IMR-90 (cell line): Measurements from ENCODE around the gene AOC2. TPM values are rescaled to one million over a fixed set of nuclear protein-coding genes. Genes with fewer than 3 reads are reported as not detected.

ENCODE experiments used
- ATAC-seq: fragments of 200-7000 bp; cut with Tn5 transposase; 2 replicates; pipeline ENCODE4 v1.9.1; 2020; ENCODE audit warnings: low read depth, mild to moderate bottlenecking, moderate library complexity
- BruUV-seq: library from RNA; stranded (reverse); fragments of 400-500 nt; replicated peaks from 2 replicates; lab custom pipeline; 2021; lab: Mats Ljungman, UMichigan
- CTCF ChIA-PET: fragments of 300-600 bp; formaldehyde crosslinking; extraction: SDS; loops from one replicate; lab custom pipeline; 2021; ENCODE audit warnings: antibody characterized with exemption; lab: Yijun Ruan, JAX
- POLR2A ChIA-PET: fragments of 300-600 bp; sonication (Branson Sonifier 250); formaldehyde crosslinking; loops from one replicate; lab custom pipeline; 2022; ENCODE audit warnings: antibody characterized with exemption; ENCODE audit not compliant: unreplicated experiment; lab: Charles Lee
- DNase-seq: peaks from one replicate; pipeline ENCODE4 v3.0.0; 2013
- H2AFZ ChIP-seq: replicated peaks from 2 replicates; pipeline ENCODE3; 2013; ENCODE audit warnings: low read length, mild to moderate bottlenecking; ENCODE audit not compliant: poor library complexity
- H2AK5ac ChIP-seq: 2 replicates; pipeline ENCODE4 v1.6.1; 2013; ENCODE audit warnings: low read depth, low read length, inconsistent platforms
- H2AK9ac ChIP-seq: replicated peaks from 2 replicates; pipeline ENCODE3; 2013; ENCODE audit warnings: mild to moderate bottlenecking, low read depth, low read length, moderate library complexity; ENCODE audit not compliant: poor library complexity
- H2BK120ac ChIP-seq: 2 replicates; pipeline ENCODE4 v1.6.1; 2013; ENCODE audit warnings: low read depth, low read length, inconsistent platforms
- H2BK15ac ChIP-seq: 3 replicates; pipeline ENCODE4 v1.6.1; 2013; ENCODE audit warnings: low read depth, low read length, inconsistent platforms
- H2BK20ac ChIP-seq: 2 replicates; pipeline ENCODE4 v1.6.1; 2013; ENCODE audit warnings: low read depth, mild to moderate bottlenecking, inconsistent platforms, low read length, moderate library complexity
- H2BK5ac ChIP-seq: 2 replicates; pipeline ENCODE4 v1.6.1; 2013; ENCODE audit warnings: mild to moderate bottlenecking, low read depth, low read length, inconsistent platforms; ENCODE audit not compliant: poor library complexity, severe bottlenecking
- H3K14ac ChIP-seq: replicated peaks from 2 replicates; pipeline ENCODE4 v1.6.1; 2013; ENCODE audit warnings: low read depth, low read length, inconsistent platforms
- H3K18ac ChIP-seq: 2 replicates; pipeline ENCODE4 v1.6.1; 2013; ENCODE audit warnings: low read depth, low read length, control low read depth
- H3K23ac ChIP-seq: 2 replicates; pipeline ENCODE4 v1.6.1; 2013; ENCODE audit warnings: low read depth, low read length, inconsistent platforms
- H3K27ac ChIP-seq: 2 replicates; pipeline ENCODE4 v1.5.1; 2013; ENCODE audit warnings: mild to moderate bottlenecking, control low read depth, low read length; ENCODE audit not compliant: insufficient read depth
- H3K27me3 ChIP-seq: 2 replicates; pipeline ENCODE4 v1.6.1; 2013; ENCODE audit warnings: low read length; ENCODE audit not compliant: control insufficient read depth, insufficient read depth
- H3K36me3 ChIP-seq: 2 replicates; pipeline ENCODE4 v1.6.1; 2013; ENCODE audit warnings: low read length, mixed read lengths; ENCODE audit not compliant: control insufficient read depth, insufficient read depth
- H3K4ac ChIP-seq: 2 replicates; pipeline ENCODE4 v1.6.1; 2013; ENCODE audit warnings: low read depth, low read length, inconsistent platforms
- H3K4me1 ChIP-seq: 2 replicates; pipeline ENCODE4 v1.6.1; 2013; ENCODE audit warnings: low read length, mixed read lengths; ENCODE audit not compliant: control insufficient read depth, insufficient read depth
- H3K4me2 ChIP-seq: 2 replicates; pipeline ENCODE4 v1.6.1; 2013; ENCODE audit warnings: low read depth, mild to moderate bottlenecking, control low read depth, low read length, moderate library complexity
- H3K4me3 ChIP-seq: 2 replicates; pipeline ENCODE4 v1.5.1; 2013; ENCODE audit warnings: low read depth, mild to moderate bottlenecking, control low read depth, low read length, moderate library complexity; ENCODE audit not compliant: insufficient read depth
- H3K56ac ChIP-seq: 2 replicates; pipeline ENCODE4 v1.6.1; 2013; ENCODE audit warnings: low read length, inconsistent platforms; ENCODE audit not compliant: insufficient read depth; ENCODE audit errors: extremely low read depth
- H3K79me1 ChIP-seq, 2 experiments: 2 replicates each; pipeline ENCODE4 v1.6.1; 2013; ENCODE audit warnings: low read length in 2 of 2, inconsistent platforms in 1 of 2, low read depth in 1 of 2
- H3K9ac ChIP-seq: 2 replicates; pipeline ENCODE4 v1.6.1; 2013; ENCODE audit warnings: low read depth, low read length, control low read depth
- H3K9me1 ChIP-seq: 2 replicates; pipeline ENCODE4 v1.6.1; 2013; ENCODE audit warnings: low read length, inconsistent platforms; ENCODE audit not compliant: insufficient read depth
- H3K9me3 ChIP-seq: 2 replicates; pipeline ENCODE4 v1.6.1; 2013; ENCODE audit warnings: low read length; ENCODE audit not compliant: control insufficient read depth, insufficient read depth
- H4K20me1 ChIP-seq: 2 replicates; pipeline ENCODE4 v1.6.1; 2013; ENCODE audit warnings: low read length, inconsistent platforms; ENCODE audit not compliant: insufficient read depth
- H4K5ac ChIP-seq: 2 replicates; pipeline ENCODE4 v1.6.1; 2013; ENCODE audit warnings: mild to moderate bottlenecking, low read depth, low read length, control low read depth
- H4K8ac ChIP-seq, 2 experiments: 2 replicates each; pipeline ENCODE4 v1.6.1; 2013; ENCODE audit warnings: low read depth in 2 of 2, low read length in 2 of 2, control low read depth in 1 of 2, inconsistent platforms in 1 of 2
- H4K91ac ChIP-seq: 2 replicates; pipeline ENCODE4 v1.6.1; 2013; ENCODE audit warnings: low read depth, low read length, inconsistent platforms; ENCODE audit not compliant: insufficient read depth
- BHLHE40 ChIP-seq: fragments of 150-350 bp; IDR thresholded peaks from 2 replicates; pipeline ENCODE4 v1.6.1; 2016; ENCODE audit warnings: mild to moderate bottlenecking, low read depth, low read length
- CEBPB ChIP-seq: IDR thresholded peaks from 2 replicates; pipeline ENCODE4 v1.6.1; 2012; ENCODE audit warnings: low read depth, low read length, improper control_type of control experiment
- CHD1 ChIP-seq: IDR thresholded peaks from 2 replicates; pipeline ENCODE4 v1.6.1; 2012; ENCODE audit warnings: low read depth, low read length, improper control_type of control experiment
- CTCF ChIP-seq: conservative IDR thresholded peaks from 2 replicates; pipeline ENCODE4 v1.5.1; 2012; ENCODE audit warnings: mild to moderate bottlenecking, low read depth, low read length, improper control_type of control experiment
- ELK1 ChIP-seq: fragments of 150-350 bp; IDR thresholded peaks from 2 replicates; pipeline ENCODE4 v1.6.1; 2016; ENCODE audit warnings: low read depth, mild to moderate bottlenecking, low read length, moderate library complexity, borderline replicate concordance
- FOS ChIP-seq: fragments of 150-350 bp; IDR thresholded peaks from 2 replicates; pipeline ENCODE4 v1.6.1; 2016; ENCODE audit warnings: low read depth, low read length
- MAFK ChIP-seq: IDR thresholded peaks from 2 replicates; pipeline ENCODE4 v1.6.1; 2012; ENCODE audit warnings: low read depth, low read length, improper control_type of control experiment
- MAZ ChIP-seq: IDR thresholded peaks from 2 replicates; pipeline ENCODE4 v1.6.1; 2012; ENCODE audit warnings: low read depth, mild to moderate bottlenecking, low read length, improper control_type of control experiment, moderate library complexity, borderline replicate concordance
- MXI1 ChIP-seq: IDR thresholded peaks from 2 replicates; pipeline ENCODE4 v1.6.1; 2012; ENCODE audit warnings: low read depth, mild to moderate bottlenecking, low read length, moderate library complexity, borderline replicate concordance
- NFE2L2 ChIP-seq: fragments of 150-350 bp; IDR thresholded peaks from 2 replicates; pipeline ENCODE4 v1.6.1; 2016; ENCODE audit warnings: low read depth, mild to moderate bottlenecking, low read length
- POLR2A ChIP-seq: IDR thresholded peaks from 2 replicates; pipeline ENCODE4 v1.6.1; 2012; ENCODE audit warnings: mild to moderate bottlenecking, low read depth, low read length
- RAD21 ChIP-seq: IDR thresholded peaks from 2 replicates; pipeline ENCODE4 v1.6.1; 2012; ENCODE audit warnings: low read length, improper control_type of control experiment
- RCOR1 ChIP-seq: IDR thresholded peaks from 2 replicates; pipeline ENCODE4 v1.6.1; 2012; ENCODE audit warnings: mild to moderate bottlenecking, low read length, improper control_type of control experiment; ENCODE audit not compliant: insufficient replicate concordance
- RFX5 ChIP-seq: IDR thresholded peaks from 2 replicates; pipeline ENCODE4 v1.8.0; 2012; ENCODE audit warnings: low read depth, mild to moderate bottlenecking, low read length, moderate library complexity
- SMC3 ChIP-seq: fragments of 150-350 bp; IDR thresholded peaks from 2 replicates; pipeline ENCODE4 v1.6.1; 2016; ENCODE audit warnings: low read depth, mild to moderate bottlenecking, antibody characterized with exemption, low read length, moderate library complexity
- WGBS, 2 experiments: methylation state at CpG; one replicate each; pipeline versions ENCODE4 v1.1.5 to v1.1.7; 2013; ENCODE audit warnings: missing lambda C conversion rate in 2 of 2; ENCODE audit not compliant: insufficient read length in 1 of 2; ENCODE audit errors: extremely low coverage in 2 of 2; 5-methylcytosine and 5-hydroxymethylcytosine counted together
- dilution Hi-C: fragments of 300-500 bp; cut with HindIII; formaldehyde crosslinking; loops from one replicate; pipeline ENCODE4 v1.14.3; 2018; ENCODE audit warnings: low sequenced_read_pairs; ENCODE audit not compliant: unreplicated experiment
- in situ Hi-C: fragments of 300-500 bp; cut with MboI; formaldehyde crosslinking; loops from 3 replicates; pipeline ENCODE4 v1.14.3; 2019; ENCODE audit warnings: low sequenced_read_pairs, inconsistent platforms, mixed read lengths
- intact Hi-C: fragments of 100-400 bp; cut with micrococcal nuclease; formaldehyde crosslinking; loops from 2 replicates; pipeline ENCODE4 v1.10.0; 2022
- polyA plus RNA-seq, 3 experiments: library from polyadenylated mRNA; depleted of rRNA; stranded (reverse); fragments of >200 nt; gene quantifications; 2 replicates each; pipeline ENCODE4 v1.2.3, GENCODE V29; 2012; ENCODE audit warnings: low replicate concordance in 1 of 3
- total RNA-seq: library from RNA; depleted of rRNA; stranded (reverse); fragments of >200 nt; gene quantifications from 2 replicates; pipeline ENCODE4 v1.2.3, GENCODE V29; 2012

Gene AOC2
- total and polyA plus RNA-seq, 2 of the 4 experiments (the other 2 are of a cell fraction), result 0.36 to 0.41 TPM

- H3K4me1 ChIP-seq, result peaks cover 2% of the 10 kb centered on the region; the same call in 1 of the 2 replicates
- no peak overlapping the region for H2AK5ac ChIP-seq
- H2BK120ac ChIP-seq, result no peak overlapping the region
- no peak overlapping the region for H3K23ac ChIP-seq
- H4K5ac ChIP-seq, result no peak overlapping the region
- H3K27me3 ChIP-seq, result peaks cover 31% of the 10 kb centered on the region
- H3K9me3 ChIP-seq, result no peaks in the 10 kb centered on the region
- ATAC-seq (no peak), DNase-seq (no peak)
- no peaks in the 10 kb centered on the region for H3K36me3 ChIP-seq
- no peak overlapping the region for H2BK20ac ChIP-seq
- in situ Hi-C loops, result loop anchor here (25.0 kb wide), 1 partner anchor 431 kb away; no protein-coding TSS in a partner anchor
- no peak overlapping the region for H4K91ac ChIP-seq
- H2AK9ac ChIP-seq, result no peak overlapping the region
- no peak overlapping the region for H3K4ac ChIP-seq
- H3K18ac ChIP-seq, result no peak overlapping the region
- H3K56ac ChIP-seq, result no peak overlapping the region
- no peak overlapping the region for H3K4me3 ChIP-seq
- H2BK15ac ChIP-seq, result no peak overlapping the region
- H4K20me1 ChIP-seq, result no peaks in the 10 kb centered on the region
- H3K79me1 ChIP-seq, result no peaks in the 10 kb centered on the region
- no peak overlapping the region for H2AFZ ChIP-seq
- H3K4me2 ChIP-seq, result no peak overlapping the region
- H4K8ac ChIP-seq, result no peak overlapping the region
- H3K27ac ChIP-seq, result no peak overlapping the region
- TF ChIP-seq CHD1 (no peak), POLR2A (no peak), SMC3 (no peak), ELK1 (no peak), RCOR1 (no peak), FOS (no peak), BHLHE40 (no peak), RAD21 (no peak), MXI1 (no peak), MAFK (no peak), CTCF (no peak), CEBPB (no peak), RFX5 (no peak), NFE2L2 (no peak), MAZ (no peak)
- intact Hi-C loops, result no loop called here
- H3K14ac ChIP-seq, result no peak overlapping the region
- no peaks in the 10 kb centered on the region for H3K9me1 ChIP-seq
- no TSS peak for BruUV-seq
- H2BK5ac ChIP-seq, result no peak overlapping the region
- no CpG with 5 or more reads among the region's 5 CpGs for WGBS, 2 experiments
- POLR2A ChIA-PET, result no interaction called here
- no peak overlapping the region for H3K9ac ChIP-seq
- dilution Hi-C loops, result no loop called here
- CTCF ChIA-PET, result no interaction called here
These were observed 36.5 kb downstream of the AOC2 start for GRCh38 chr17:42880776-42881310.
